ENCODE results near the gene CLDN10. TPM values are rescaled to one million over a fixed set of nuclear protein-coding genes. Genes with fewer than 3 reads are reported as not detected.
"Not testable (repeated sequence)": the region's sequence is repeated elsewhere in the genome, so short reads cannot be mapped to it uniquely, and the experiment has no call there.

Gene CLDN10
- total RNA-seq, 1 donor from 2014 or later: not detected

DNA sequence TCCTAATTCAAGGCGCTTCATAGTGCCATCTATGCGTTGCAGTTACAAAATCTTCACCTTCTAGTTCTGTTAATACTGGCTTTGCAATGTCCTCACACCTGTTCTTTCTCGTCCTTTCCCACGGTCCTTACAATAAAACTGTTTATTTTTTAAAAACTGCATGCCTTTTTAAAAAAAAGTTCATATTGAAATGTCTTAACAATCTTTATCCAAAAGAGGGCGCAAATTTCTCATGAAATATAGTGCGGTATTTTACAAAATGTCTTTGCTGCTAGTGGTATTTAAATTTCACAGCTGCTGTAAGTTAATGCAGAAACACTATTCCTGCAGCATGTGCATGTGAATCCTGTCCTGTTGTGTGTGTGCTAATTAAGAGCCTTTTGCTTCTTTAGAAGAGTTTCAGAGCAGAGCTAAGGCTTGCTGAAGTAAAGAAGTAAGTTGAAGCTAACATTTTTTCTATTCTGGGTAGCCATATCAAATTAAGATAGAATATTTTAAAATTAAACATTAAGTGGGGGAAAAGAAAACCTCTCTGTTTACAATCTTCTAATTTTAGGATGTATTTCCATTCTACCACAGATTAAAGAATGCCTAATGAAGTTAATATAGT is 15.8 kb upstream of the CLDN10 start:
- no peak for DNase-seq (ENCODE audit: low spot score)
- intact Hi-C loops (cut with DNase I): no loop called here

DNA sequence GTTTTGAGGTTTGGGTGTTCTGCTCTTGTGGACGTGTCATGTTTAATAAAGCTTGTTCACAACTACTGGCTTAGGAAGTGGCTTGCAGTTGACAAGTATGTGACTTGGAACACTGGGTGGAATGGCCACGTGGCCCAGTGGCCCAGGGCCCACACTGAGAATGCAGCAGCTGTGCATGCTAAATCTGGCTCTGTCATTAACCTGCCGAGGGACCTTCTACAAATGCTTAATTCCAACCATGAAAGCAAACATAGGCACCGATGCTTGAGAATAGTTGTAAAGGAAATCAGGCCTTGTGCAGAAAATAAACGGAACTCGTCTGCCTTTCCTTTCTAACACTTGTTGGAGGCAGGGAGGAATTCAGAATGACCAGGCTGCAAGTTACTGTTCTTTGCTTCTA is 11.6 kb upstream of the CLDN10 start:
- peak; percentile 57 for ATAC-seq
- intact Hi-C loops (cut with DNase I): no loop called here
- DNase-seq (ENCODE audit: low spot score): no peak

More for the DNA sequence above, 15.8 kb upstream of the CLDN10 start:
- ATAC-seq: no peak

DNA sequence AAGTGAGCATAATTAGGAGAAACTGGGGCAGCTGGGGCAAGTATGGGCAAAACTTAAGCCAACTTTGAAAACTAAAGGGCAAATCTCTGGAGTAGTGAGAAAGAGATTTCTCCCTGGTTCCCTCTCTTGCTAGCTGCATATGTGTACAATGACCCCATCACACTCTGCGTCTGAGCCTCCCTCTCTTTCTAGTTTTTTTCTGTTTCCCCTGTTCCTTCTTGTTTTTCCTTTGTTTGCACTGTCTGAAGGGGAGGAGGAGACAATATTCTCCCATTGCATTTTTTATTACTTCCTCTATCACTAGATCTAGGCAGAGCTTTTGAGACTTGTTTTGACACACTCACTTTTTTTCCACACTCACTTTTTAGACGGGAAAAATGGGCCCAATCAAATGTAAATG is 11.2 kb upstream of the CLDN10 start:
- ATAC-seq (no peak), DNase-seq (ENCODE audit: low spot score) (no peak)
- intact Hi-C loops (cut with DNase I): no loop called here

DNA sequence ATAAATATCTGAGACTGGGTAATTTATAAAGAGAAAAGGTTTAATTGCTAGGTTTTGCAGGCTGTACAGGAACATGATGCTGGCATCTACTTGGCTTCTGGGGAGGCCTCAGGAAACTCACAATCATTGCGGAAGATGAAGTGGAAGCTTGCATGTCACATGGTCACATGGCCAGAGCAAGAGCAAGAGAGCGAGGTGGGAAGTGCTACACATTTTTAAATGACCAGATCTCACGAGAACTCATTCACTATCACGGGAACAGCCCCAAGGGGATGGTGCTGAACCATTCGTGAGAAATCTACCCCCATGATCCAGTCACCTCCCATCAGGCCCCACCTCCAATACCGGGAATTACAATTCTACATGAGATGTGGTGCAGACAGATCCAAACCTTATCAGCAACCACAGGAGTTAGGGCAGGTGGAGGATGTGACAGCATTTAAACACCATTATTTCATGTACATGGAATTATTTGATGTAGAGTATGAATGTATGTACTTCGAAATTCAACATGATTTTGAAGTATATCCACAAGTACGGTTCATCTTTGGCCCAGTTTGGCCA is 10.5 kb upstream of the CLDN10 start:
- intact Hi-C loops (cut with DNase I): no loop called here
- no peak for ATAC-seq
- no peak for DNase-seq (ENCODE audit: low spot score)

DNA sequence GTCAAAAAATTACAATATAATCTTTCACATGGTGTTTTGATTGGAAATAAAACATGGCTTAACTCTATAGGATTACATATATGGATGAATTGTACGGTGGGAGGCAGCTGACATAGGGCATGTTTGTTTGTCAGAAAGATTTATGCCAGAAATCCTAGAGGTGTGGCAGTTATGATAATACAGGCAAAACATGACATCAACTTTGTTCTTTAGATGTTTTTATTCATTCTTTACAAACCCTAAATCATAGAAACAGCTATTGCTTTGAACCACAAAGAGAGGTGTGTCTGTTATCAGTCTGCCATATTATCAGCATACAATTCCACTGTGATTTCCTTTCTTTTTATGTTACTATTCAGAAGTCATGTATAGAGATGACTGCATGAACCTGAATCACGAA is 8.2 kb upstream of the CLDN10 start:
- ATAC-seq: no peak
- intact Hi-C loops (cut with DNase I): no loop called here

DNA sequence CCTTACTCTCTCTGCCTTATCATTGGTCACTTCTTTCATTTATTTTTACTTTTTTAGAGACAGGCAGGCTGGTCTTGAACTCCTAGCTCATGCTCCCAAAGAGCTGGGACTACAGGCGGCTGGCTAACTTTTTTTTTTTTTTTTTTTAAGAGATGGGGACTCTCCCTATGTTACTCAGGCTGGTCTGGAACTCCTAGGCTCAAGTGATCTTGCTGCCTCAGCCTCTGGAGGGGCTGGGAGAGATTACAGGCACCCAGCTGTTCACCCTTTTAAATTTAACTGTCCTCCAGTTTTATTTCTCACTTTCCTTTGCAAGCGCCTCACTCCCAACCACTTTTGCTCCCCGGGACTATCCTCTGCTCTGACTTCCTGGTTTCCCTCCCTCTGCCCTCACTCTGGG is 5.6 kb upstream of the CLDN10 start:
- intact Hi-C loops (cut with DNase I): no loop called here
- no peak for DNase-seq (ENCODE audit: low spot score)
- ATAC-seq: no peak

More for the DNA sequence above, 8.2 kb upstream of the CLDN10 start:
- no peak for DNase-seq (ENCODE audit: low spot score)

DNA sequence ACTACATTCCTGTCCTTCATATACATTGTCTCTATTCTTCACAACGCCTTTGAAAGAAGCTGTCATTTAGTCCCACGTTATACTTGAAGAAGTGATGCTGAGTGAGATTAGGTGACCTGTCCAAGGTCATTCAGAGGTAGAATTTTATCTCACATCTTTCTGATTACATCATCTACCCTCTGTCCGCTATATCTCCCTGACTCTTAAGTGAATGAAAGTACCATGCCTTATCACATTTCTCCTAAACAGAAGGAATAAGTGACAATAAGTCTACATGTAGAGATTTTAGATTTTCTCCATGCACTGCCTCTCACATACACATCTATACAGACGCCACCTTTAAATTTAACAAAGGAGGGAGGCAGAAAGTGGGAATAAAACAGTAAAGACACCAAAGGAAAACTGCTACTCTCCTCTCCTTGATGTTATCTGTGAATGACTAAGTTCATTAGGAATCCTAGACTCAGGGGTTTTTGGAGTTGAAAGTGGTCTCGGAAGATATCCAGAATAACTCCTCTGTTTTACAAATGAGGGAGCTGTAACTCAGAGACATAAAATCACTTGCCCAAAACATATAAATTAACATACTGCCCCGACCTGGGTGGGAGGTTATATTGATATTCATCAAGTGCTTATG is 4.9 kb upstream of the CLDN10 start:
- intact Hi-C loops (cut with DNase I): no loop called here
- DNase-seq (ENCODE audit: low spot score) (no peak), ATAC-seq (no peak)

DNA sequence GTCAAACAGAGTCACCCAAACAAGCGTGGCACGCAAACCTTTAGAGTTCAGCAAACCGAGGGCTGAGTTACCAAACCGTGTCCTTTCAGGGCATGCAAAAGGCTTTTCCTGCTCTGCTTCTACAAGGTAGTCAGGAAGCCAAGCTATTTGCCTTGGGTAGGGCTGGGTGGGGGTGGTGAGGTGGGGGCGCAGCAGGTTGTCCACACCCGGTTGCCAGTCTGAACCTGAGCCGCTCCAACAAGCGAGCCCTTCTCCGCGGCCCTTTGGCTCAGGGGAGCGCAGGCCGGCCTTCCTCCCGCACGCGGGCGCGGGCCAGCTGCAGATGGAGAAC is 347 bp upstream of the CLDN10 start:
- DNase-seq (ENCODE audit: low spot score) (no peak), ATAC-seq (no peak)
- intact Hi-C loops (cut with DNase I): loop anchor here (1.0 kb wide), 1 partner anchor 42 kb away; no protein-coding TSS in a partner anchor

DNA sequence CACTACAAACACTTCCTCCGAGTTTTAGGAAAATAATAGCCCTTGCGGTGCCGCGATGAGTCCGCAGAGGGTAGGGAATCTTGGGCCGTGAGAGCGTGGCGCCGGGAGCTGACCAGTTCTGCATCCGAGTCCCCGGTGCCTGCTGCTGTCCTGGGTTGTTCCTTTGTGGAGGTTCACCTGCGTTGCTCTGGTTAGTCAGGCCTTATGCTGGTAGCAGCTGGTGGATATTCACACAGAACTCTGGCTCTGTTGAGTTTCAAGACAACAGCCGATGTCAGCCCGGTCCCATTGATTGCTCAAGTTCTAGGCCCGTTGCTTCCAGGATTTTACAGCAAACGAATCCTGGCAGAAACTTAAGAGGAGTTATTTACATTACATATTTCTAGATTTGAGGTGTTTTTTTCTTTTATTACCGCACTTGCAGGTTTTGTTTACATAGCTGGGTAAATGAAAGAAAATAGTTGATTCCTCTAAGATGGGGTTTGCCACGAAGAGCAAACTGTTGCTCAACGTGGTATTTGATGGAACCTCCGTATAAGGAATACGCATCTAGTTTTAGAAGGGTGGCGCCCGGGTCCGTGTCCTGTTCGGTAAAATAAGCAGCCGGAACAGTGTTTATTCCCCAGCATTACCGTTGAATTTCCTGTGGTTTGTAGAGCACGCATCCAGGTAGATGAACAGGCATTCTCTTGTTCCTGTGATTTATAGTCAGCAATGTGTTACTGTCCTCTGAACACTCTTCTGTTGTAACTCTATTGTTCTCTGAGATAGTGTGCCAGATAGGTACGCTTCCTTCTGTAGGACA is 1.3 kb downstream of the CLDN10 start:
- peak; percentile 46 for ATAC-seq

DNA sequence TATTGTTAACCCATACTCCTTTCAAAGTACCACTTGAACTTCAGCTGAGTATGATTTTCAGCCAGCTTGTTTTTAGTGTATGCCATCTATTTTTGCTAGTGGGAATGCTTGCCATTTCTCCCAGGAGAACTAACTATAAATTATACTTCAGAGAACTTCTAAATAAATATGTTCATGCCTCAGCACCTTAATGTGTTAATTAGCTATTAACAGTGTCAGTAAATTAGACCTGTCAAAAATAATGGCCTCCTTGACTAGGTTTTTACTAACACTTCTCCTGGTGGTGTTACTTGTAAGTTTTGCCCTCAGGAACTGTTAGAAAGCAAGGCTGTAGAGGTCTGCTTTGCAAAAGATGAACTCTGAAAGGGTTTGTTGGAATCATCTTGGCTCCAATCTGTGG is 4.5 kb downstream of the CLDN10 start:
- intact Hi-C loops (cut with DNase I): no loop called here
- no peak for ATAC-seq
- no peak for DNase-seq (ENCODE audit: low spot score)

More for the DNA sequence above, 1.3 kb downstream of the CLDN10 start:
- DNase-seq (ENCODE audit: low spot score): no peak
- intact Hi-C loops (cut with DNase I): no loop called here

DNA sequence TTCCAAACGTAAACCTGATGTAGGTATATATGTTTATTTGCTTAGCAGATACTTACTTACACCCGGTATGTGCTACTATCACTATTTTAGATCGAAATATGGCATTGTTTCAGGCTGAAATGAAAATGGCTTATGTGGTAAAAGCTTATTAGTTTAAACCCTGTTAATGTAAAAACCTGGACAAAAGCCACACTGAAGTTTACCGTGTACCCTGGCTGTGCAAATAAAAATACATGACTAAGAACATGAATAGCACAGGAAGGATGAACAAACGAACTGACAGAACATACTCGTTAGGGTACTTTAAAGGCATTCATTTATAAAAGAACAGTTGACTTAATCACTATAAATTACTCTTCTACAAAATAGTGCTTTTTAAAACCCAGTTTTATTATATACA is 6.6 kb downstream of the CLDN10 start:
- intact Hi-C loops (cut with DNase I): no loop called here
- ATAC-seq (no peak), DNase-seq (ENCODE audit: low spot score) (no peak)

DNA sequence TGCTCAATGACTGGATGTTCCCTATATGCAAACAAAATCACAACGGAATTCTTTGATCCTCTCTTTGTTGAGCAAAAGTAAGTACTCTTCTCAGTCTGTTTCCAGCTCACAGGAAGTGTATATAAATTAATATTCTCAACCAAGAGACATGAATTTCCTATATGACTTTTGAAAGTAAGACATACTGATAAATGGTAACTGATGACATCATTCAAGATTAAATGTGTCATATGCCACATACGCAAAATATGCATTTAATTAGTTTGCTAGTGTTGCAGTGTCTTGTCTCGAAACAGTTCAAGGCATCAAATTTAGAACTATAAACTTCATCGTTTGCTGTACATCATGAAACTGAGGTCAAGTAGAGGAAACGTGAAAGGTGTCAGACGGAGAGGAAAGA is 7.9 kb downstream of the CLDN10 start:
- DNase-seq (ENCODE audit: low spot score): no peak
- intact Hi-C loops (cut with DNase I): no loop called here
- no peak for ATAC-seq

DNA sequence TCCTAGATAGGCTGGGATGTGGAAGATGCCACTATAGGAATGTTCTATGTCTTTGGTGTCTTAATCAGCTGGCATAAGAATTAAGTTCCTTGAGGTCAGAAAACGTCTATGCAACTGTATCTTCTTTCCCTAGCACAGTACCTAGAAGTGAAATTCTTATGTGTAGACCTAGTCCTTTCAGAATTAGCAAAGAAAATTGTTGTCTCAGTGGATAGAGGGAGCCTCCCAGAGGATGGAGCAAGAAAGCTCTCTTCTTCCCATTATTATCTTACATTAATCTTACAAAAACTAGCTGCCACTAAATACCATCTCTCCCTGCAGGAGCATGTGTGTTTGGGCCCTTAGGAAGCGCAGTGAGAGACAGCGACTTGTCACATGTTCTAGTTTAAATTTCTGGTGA is 11.6 kb downstream of the CLDN10 start:
- intact Hi-C loops (cut with DNase I): no loop called here
- DNase-seq (ENCODE audit: low spot score) (no peak), ATAC-seq (no peak)

DNA sequence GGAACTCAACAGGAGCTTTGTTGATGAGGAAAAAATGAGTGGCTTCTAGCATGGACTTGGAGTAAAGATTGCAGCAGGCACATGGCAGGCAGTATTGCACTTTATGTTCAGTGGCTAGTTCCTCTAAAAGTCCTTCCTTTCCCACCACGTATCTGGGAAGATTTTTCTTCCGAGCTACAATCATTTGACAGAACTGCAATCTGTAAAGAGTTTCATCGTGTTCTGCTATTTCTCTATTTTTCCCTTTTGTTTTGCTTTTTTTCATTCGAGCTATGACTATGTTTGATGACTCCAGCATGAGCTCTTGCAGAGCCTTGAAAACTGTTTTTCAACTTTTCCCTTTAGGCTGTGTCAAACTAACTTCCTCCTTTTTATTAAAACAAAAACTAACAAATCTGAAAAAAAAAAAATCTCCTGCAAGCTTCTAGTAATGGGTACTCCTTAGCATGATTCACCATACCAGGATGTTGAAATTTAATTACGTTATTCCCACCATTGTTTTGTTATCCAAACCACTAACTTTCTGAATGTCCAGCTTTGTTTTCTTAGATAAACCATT is 12.3 kb downstream of the CLDN10 start:
- ATAC-seq: no peak
- DNase-seq (ENCODE audit: low spot score): no peak
- intact Hi-C loops (cut with DNase I): no loop called here

DNA sequence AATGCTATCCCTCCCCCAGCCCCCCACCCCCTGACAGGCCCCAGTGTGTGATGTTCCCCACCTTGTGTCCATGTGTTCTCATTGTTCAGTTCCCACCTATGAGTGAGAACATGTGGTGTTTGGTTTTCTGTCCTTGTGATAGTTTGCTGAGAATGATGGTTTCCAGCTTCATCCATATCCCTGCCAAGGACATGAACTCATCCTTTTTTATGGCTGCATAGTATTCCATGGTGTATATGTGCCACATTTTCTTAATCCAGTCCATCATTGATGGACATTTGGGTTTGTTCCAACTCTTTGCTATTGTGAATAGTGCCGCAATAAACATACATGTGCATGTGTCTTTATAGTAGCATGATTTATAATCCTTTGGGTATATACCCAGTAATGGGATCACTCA is 13.2 kb downstream of the CLDN10 start:
- intact Hi-C loops (cut with DNase I); ATAC-seq; DNase-seq (ENCODE audit: low spot score): not testable (repeated sequence)

DNA sequence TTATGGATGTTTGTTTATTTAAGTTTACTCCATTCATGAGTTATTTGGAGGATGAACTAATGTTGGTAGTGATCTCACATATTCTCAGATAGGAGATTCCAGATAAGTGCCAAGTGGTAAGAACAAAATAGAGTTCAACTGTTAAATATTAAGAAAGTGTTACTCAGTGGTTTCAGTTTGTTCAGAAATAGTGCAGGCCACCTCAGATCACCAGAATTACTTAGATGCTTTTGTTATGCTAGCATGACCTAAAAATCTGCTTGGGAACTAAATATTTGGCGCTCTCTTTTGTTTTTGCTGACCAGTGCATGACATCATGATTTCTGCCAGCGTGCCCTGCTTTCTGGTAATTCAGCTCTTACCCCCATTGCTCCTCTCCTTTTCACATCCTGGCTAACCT is 15.6 kb downstream of the CLDN10 start:
- ATAC-seq: no peak
- DNase-seq (ENCODE audit: low spot score): no peak
- intact Hi-C loops (cut with DNase I): no loop called here

DNA sequence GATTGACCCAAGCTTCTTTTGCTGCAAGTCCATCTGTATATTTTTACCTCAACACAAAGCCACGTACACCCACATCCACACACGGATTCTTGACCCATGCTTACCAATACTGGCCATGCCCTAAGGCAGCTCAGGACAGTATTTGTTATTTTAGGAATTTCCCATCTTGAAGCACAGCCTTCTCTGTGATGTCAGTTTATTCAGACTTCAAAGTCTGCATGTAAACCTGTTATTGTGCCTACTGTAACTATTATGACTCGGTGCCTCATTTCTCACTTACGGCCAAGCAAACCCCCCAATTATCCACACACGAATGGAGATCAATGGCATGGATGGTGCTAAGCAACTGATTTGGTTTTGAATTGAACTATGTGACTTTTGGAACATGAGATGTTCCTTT is 17.5 kb downstream of the CLDN10 start:
- intact Hi-C loops (cut with DNase I): no loop called here

DNA sequence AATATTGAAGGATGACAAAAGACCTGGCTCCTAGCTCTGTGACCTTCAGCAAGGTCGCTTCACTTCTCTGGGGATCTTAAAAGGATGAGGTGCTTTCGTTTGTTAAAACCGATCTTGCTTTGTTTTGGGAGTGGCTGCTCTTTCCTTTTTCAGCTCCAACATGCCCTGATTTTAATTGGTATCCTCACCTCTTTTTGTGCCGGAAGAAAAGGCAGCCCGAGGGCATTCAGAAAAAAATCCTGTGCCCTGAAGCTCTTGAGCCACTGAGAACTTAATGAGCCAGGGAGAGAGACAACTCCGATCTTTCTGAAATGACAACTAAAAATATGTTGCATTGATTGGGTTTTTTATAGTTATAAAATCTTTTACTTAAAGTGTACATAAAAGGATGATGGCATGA is 19.4 kb downstream of the CLDN10 start:
- DNase-seq (ENCODE audit: low spot score): no peak
- no peak for ATAC-seq
- intact Hi-C loops (cut with DNase I): no loop called here

More for the DNA sequence above, 17.5 kb downstream of the CLDN10 start:
- DNase-seq (ENCODE audit: low spot score) (no peak), ATAC-seq (no peak)

DNA sequence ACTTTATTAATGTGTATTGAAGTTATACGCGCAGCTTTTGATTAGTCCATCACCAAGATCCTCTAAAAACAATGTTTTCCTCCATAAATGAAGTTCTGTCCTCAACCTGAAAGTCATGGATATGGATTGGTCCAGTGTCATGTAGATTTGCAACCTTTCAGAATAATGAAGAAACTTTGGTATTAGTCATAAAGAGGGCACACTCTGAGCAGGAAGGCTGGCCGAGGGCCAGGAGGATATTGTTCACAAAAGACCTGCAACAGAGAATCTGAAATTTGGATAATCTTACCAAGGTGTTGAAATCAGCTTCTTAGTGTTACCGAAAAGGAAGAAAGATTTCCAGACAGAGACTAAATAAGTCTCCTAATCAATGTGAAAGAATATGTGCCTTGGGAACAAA is 20.7 kb downstream of the CLDN10 start:
- ATAC-seq: no peak
- intact Hi-C loops (cut with DNase I): no loop called here

DNA sequence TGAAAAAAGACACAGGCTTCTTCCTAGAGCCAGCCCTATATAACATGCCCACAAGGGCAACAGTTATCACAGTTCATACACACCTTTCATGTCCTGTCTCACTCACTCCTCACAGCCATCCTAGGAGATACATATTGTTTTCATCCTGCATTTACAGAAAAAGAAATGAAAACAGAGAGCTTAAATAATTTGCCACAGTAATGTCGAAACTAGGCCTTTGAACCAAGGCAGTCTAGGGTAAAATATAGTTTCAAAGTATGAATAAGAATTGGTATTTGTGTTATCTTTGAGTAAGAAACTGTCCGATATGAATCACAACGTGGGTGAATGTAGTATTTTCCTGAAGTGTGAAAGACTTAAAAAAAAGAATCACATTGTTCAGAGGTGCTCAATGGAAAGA is 26.8 kb downstream of the CLDN10 start:
- ATAC-seq: no peak
- no peak for DNase-seq (ENCODE audit: low spot score)
- intact Hi-C loops (cut with DNase I): no loop called here

More for the DNA sequence above, 20.7 kb downstream of the CLDN10 start:
- no peak for DNase-seq (ENCODE audit: low spot score)

Measured in sciatic nerve (tissue), 2 donors.